Stimulated activated CD4-positive, alpha-beta T cell treated with anti-CD3 and anti-CD28 coated beads, Interleukin-15, amount 100 ng/mL, for 1 hour (primary cell): ENCODE results near the gene TEX14.

Experiments
- DNase-seq, 2 donors: peaks; one replicate each; pipeline ENCODE4 v3.0.0-alpha.2; 2020; ENCODE audit warnings: low read depth in 1 of 2, low spot score in 1 of 2

Gene TEX14, protein sequence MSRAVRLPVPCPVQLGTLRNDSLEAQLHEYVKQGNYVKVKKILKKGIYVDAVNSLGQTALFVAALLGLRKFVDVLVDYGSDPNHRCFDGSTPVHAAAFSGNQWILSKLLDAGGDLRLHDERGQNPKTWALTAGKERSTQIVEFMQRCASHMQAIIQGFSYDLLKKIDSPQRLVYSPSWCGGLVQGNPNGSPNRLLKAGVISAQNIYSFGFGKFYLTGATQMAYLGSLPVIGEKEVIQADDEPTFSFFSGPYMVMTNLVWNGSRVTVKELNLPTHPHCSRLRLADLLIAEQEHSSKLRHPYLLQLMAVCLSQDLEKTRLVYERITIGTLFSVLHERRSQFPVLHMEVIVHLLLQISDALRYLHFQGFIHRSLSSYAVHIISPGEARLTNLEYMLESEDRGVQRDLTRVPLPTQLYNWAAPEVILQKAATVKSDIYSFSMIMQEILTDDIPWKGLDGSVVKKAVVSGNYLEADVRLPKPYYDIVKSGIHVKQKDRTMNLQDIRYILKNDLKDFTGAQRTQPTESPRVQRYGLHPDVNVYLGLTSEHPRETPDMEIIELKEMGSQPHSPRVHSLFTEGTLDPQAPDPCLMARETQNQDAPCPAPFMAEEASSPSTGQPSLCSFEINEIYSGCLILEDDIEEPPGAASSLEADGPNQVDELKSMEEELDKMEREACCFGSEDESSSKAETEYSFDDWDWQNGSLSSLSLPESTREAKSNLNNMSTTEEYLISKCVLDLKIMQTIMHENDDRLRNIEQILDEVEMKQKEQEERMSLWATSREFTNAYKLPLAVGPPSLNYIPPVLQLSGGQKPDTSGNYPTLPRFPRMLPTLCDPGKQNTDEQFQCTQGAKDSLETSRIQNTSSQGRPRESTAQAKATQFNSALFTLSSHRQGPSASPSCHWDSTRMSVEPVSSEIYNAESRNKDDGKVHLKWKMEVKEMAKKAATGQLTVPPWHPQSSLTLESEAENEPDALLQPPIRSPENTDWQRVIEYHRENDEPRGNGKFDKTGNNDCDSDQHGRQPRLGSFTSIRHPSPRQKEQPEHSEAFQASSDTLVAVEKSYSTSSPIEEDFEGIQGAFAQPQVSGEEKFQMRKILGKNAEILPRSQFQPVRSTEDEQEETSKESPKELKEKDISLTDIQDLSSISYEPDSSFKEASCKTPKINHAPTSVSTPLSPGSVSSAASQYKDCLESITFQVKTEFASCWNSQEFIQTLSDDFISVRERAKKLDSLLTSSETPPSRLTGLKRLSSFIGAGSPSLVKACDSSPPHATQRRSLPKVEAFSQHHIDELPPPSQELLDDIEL (N-terminal part only)

DNA sequence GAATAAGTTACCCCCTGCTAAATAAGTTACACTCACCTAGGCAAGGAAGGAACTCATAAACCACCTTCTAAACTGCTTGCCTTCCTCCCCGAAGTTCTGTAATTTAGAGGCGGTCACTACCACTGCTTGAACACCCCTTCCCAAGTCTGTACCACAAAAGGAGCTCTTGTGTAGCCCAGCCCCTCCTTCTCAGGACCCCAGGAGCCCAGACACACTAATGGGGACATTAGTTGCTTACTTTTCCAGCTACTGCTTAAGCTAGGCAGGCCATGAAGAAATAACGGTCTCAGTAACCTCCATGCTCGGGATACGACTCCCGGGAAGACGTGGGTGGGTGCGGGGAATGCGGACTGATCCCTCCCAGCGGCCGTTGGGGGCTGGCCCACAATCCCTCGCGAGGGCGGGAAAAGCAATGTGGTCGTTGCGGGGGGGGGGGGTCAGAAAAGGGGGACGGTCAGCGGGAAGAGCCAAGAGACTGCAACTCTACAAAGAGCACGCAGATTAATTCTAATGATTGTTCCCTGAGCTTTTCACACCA is at the start of gene TEX14:
Gene TEX14, minus strand, starts transcription at position 345 of the 538 bp plus-strand sequence. CDS start 40,044 bp downstream, outside the sequence.
- no peak for DNase-seq

- no peak for DNase-seq
These were observed 49.3 kb upstream of the TEX14 start for GRCh38 chr17:58741121-58741625.

DNA sequence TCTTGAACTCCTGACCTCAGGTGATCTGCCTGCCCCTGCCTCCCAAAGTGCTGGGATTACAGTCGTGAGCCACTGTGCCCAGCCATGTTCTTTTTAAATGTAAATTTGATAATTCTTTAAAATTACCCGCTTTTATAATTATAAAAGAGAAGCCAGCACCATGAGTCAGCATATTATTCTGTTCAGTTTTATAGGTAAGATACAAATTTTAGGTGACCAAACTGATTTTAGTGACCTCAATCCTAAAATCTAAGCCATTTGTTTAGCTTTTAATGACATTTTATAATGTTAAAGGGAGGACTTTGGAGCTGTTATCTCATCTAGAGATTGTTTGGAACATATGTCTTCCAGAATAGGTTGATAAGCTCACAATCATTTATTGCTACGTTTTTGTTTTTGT is 43.0 kb upstream of the TEX14 start:
- no peak for DNase-seq

- no peak for DNase-seq
These were observed 42.2 kb upstream of the TEX14 start for GRCh38 chr17:58734040-58734439.

DNA sequence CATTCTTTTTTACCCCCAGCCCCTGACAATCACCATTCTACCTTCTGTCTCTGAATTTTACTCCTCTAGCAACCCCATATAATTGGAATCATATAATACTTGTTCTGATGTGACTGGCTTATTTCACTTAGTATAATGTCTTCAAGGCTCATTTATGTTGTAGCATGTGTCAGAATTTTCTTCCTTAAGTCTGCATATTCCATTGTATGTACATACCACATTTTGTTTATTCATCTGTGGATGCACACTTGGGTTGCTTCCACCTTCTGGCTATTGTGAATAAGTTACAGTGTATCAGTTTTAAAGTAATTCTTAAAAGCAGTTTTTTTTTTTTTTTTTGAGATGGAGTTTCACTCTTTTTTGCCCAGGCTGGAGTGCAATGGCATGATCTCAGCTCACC is 39.1 kb upstream of the TEX14 start:
- no peak for DNase-seq

DNA sequence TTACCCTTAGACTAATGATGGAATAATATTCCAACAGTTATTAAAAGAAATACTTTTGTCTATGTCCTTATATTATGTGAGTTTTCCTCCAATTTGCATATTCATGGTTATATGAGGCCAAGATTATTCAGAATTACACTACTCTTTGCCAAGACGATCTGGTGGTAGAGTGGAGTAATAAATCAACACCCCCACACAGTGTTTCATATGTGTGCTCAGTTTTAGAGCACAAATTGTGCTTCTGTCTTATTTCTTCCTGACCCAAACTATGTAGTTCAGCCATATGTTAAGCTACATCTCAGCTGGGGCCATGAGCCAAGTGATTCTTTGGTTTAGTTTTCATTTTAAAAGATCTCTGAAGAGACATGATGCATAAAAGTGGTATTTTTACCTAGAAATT is 37.0 kb upstream of the TEX14 start:
- no peak for DNase-seq

DNA sequence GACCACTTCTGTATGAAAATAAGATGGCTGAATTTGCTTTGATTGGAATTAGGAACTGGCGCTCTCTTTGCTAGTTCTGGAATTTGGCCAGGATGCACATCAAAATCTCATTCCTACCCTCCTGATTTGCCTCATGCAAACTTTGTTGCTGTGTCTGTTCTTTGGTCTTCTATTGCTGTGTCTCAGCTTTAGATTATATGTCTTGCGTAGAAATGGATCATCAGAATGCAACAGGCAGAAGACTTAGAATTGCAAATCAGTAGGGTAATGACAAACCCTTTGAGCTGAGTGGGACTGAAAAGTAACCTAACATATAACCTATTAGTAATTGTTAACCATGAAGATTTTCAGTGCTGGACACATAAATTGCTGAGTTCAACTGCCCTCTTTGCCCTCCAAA is 30.9 kb upstream of the TEX14 start:
- DNase-seq, result no peak

DNA sequence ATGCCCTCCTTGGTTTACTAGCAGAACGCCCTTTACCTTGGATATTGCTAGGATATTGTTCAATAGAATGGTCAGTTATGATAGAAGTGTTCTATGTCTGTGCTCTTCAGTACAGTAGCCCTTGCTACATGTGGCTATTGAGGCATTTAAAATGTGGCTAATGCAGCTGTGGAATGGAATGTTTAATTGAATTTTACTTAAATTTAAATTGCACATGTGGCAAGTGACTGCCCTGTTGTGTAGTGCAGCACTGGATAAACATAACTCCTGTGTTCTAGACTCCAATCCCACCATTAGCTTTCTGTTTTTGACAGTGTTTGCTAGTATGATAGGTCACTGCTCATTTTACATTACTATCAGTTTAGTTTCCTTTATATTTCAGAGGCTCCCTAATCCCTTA is 30.4 kb upstream of the TEX14 start:
- DNase-seq, result no peak

- DNase-seq, result no peak
These were observed 19.2 kb upstream of the TEX14 start for GRCh38 chr17:58710948-58711552.

DNA sequence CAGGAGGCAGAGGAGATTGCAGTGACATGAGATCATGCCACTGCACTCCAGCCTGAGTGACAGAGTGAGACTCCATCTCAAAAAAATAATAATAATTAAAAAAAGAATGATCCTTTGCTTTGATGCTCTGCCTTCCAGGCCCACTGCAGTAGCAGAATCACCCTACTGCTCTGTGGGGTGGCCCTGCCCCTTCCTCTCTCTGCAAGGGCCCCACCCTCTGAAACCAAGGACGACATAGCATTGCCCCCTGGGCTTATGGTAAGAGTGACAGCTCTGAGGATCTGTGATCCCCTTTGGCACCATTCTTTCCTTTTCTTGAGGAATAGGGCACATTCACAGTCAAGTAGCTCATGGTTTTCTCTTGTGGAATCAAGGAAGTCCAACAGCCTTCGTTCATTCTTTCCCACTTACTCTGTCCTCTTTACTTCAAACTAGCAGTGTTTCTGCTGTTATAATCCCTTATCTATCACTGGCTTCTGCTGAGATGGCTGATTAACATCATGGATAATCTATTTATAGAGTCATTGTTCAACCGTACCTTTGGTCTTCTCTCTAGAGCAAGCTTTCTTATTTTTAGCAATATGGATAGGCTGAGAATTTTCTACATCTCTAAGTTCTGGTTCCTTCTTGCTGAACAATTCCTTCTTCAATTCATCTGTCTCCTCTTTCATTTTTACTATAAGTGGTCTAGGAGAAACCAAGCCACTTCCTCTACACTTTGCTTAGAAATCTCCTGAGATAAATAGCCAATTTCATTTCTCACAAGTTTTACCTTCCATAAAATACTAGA is 14.7 kb upstream of the TEX14 start:
- DNase-seq, result no peak

DNA sequence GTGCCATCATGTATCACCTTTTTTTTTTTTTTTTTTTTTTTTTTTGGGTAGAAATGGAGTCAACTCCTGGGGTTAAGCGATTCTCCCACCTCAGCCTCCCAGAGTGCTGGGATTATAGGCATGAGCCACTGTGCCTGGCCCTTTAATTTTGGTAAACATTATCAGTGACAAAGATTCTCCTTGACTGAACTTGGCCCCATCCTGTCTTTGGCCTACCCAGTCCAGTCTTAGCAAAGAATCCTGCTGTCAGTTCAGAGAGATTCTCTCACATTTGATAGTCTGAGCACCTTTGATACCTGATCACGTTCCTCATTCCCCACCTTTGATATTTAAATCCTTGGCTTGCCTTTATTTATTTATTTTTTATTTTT is 12.1 kb upstream of the TEX14 start:
- DNase-seq, result no peak

DNA sequence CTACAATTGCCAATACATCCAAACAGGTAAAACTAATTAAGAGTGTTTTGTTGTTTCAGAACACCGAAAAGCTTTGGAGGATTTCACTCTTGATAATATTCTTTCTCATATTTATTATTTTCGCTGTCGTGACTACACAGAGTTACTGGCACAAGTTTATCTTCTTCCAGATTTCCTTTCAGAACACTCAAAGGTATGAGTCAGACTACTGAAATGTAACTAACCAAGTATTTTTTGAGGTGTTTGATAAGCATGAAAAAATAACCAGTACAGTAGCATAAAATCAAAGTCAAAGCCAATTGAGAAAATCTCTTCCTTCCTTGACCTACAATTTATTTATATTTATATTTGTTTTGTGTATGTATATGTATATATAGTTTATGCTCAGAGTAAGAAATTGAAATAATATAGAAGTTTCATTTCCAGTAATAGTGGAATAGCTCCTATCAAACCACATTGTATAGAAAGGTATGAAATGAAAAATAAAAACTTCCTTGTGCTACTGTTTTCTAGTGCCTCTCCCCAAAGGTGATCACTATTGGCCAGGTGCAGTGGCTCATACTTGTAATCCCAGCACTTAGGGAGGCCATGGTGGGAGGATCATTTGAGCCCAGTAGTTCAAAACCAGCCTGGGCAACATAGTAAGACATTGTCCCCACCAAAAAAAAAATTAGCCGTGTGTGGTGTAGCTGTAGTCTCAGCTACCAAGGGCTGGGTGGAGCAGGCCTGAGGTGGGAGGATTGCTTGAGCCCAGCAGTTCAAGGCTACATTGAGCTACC is 11.5 kb upstream of the TEX14 start:
- no peak for DNase-seq

DNA sequence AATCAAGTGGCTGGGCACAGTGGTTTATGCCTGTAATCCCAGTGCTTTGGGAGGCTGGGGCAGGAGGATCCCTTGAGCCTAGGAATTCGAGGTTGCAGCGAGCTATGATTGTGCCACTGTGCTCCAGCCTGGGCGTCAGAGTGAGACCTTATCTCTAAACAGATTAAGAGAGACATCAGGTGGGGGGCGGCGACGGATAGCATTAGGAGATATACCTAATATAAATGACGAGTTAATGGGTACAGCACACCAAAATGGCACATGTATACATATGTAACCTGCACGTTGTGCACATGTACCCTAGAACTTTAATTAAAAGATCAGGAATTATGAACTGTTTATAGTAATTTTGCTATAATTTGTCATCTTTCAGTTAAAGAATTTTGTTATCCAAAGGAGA is 10.9 kb upstream of the TEX14 start:
- no peak for DNase-seq

DNA sequence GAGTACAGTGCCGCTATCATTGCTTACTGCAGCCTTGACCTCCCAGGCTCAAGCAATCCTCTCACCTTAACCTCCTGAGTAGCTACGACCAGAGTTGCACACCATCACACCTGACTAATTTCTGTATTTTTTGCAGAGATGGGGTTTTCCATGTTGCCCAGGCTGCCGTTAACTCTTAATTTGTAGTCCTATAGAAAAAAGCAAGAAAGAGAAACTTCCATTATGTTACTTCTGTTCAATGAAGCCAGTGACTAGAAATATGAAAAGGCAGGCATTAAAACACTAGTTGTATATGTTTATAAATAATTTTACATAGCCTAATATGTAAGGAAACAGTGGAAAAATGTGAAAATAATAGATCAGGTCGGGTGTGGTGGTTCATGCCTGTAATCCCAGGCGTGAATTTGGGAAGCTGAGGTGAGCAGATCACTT is 10.2 kb upstream of the TEX14 start:
- no peak for DNase-seq

DNA sequence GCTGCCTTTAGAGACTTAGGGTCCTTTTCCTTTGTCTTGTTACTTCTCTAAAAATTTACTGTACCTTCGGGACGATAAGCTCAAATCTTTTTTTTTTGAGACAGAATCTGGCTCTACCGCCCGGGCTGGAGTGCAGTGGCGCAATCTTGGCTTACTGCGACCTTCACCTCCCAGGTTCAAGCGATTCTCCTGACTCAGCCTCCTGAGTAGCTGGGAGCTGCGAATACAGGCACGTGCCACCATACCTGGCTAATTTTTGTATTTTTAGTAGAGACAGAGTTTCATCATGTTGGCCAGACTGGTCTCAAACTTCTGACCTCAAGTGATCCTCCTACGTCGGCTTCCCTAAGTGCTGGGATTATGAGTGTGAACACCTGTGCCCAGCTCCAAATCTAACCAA is 7.9 kb upstream of the TEX14 start:
- no peak for DNase-seq

DNA sequence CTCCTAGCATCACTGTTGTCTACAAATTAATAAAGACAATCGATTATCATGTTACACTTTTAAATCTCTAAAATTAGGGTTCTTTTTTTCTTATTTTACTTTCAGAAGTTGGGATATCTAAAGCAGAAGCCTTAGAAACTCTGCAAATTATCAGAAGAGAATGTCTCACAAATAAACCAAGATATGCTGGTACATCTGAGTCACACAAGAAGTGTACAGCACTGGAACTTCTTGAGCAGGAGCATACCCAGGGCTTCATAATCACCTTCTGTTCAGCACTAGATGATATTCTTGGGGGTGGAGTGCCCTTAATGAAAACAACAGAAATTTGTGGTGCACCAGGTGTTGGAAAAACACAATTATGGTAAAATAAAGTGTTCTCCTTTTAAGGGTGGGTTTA is 3.0 kb upstream of the TEX14 start:
- DNase-seq, result no peak

DNA sequence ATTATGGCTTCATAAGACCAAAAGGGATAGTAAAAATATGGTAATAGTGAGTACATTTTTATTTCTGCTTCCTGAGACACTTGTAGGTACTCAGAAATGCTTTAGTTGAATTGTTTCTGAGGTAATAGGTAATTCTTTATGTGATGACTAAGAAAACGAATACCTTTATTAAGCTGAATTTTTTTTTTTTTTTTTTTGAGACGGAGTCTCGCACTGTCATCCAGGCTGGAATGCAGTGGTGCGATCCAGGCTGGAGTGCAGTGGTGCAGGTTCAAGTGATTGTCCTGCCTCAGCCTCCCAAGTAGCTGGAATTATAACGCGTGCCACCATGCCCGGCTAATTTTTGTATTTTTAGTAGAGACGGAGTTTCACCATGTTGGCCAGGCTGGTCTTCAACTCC is 2.5 kb upstream of the TEX14 start:
- DNase-seq, result no peak

DNA sequence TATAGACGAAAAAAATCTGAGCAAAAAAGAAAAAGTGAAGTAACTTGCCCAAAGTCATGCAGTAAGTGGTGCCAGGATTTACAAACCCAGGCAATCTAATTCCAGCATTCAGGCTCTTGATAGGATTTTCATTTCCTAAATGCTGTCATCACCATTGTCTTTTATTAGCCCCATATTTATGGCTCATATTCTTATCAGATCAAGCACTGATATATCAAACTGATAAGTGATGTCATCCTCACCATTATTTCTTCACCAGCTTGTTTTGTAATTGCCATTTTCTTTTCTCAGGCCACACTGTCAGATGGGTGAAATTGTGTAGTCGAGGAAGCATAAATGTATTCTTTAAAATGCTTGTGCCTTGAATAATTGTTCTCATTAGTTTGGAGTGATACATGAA is 1.9 kb upstream of the TEX14 start:
- no peak for DNase-seq

DNA sequence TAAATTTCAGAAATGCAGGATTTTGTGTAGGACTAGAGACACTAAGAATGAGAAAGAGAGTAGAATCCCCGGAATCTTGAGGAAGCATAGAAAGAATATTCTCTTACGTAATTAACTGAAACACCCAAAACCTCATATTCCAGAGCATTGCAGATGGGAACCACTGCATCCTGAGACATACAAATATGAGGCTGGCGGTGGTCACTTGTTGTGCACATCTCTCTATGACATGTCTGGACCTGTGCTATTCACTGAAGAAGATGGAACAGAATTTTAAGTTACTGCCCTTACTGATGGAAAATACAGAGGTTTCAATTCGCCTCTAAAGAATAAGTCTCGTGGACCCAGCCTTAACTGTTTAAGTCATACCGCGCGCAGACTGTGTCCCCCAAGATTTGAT is 1.4 kb upstream of the TEX14 start:
- no peak for DNase-seq
